Right lobe of liver (tissue), 6 donors: ENCODE data around the gene MRPL41. TPM values are rescaled to one million over a fixed set of nuclear protein-coding genes. Genes with fewer than 3 reads are reported as not detected.

Experiments used
- ATAC-seq, 4 donors: fragments of 200-7000 bp; cut with Tn5 transposase; one replicate each; pipeline ENCODE4 v1.9.1; 2020; ENCODE audit warnings: mild to moderate bottlenecking in 4 of 4, moderate library complexity in 4 of 4
- DNase-seq, 3 donors: peaks; one replicate each; pipeline ENCODE4 v3.0.0-alpha.2; 2020
- H3K27ac ChIP-seq, 3 donors: fragments of 200-600 bp; one replicate each; pipeline ENCODE4 v1.8.0; 2022
- H3K27me3 ChIP-seq, 2 donors: fragments of 200-600 bp; one replicate each; pipeline ENCODE4 v1.8.0; 2022
- H3K36me3 ChIP-seq, 4 donors: fragments of 200-600 bp; sonication (generic) in 1 of 4; one replicate each; pipeline versions ENCODE4 v1.5.1 to v1.8.0; 2017 to 2022; ENCODE audit warnings: control low read depth in 1 of 4
- H3K4me1 ChIP-seq, 4 donors: fragments of 200-600 bp; sonication (generic) in 1 of 4; one replicate each; pipeline versions ENCODE4 v1.5.1 to v1.8.0; 2017 to 2022; ENCODE audit warnings: control low read depth in 1 of 4
- H3K4me3 ChIP-seq, 3 donors: fragments of 200-600 bp; one replicate each; pipeline ENCODE4 v1.8.0; 2022
- H3K9me3 ChIP-seq, 4 donors: fragments of 200-600 bp; sonication (generic) in 1 of 4; one replicate each; pipeline versions ENCODE4 v1.5.1 to v1.8.0; 2017 to 2022; ENCODE audit warnings: control low read depth in 1 of 4
- CTCF ChIP-seq, 4 donors: fragments of 200-600 bp in 3 of 4; fragments of 450-650 bp in 1 of 4; IDR thresholded peaks; one replicate each; pipeline versions ENCODE4 v1.5.1 to v1.8.0; 2016 to 2022; ENCODE audit warnings: antibody characterized with exemption in 4 of 4, mild to moderate bottlenecking in 2 of 4
- POLR2A ChIP-seq: fragments of 450-650 bp; IDR thresholded peaks from one replicate; pipeline ENCODE4 v1.6.1; 2017; ENCODE audit warnings: antibody characterized with exemption, mild to moderate bottlenecking
- WGBS: methylation state at CpG from one replicate; pipeline ENCODE4 v1.1.6; 2018; ENCODE audit warnings: low coverage, low lambda C conversion rate; ENCODE audit not compliant: insufficient coverage; ENCODE audit errors: missing lambda C conversion rate; 5-methylcytosine and 5-hydroxymethylcytosine counted together
- intact Hi-C, 2 donors: fragments of 100-400 bp; cut with DNase I; formaldehyde crosslinking; loops; one replicate each; pipeline versions ENCODE4 v1.11.2 to v1.14.1; 2022
- total RNA-seq, 6 experiments: library from RNA; depleted of rRNA in 2 of 6; stranded (reverse); fragments of >200 nt in 2 of 6; fragmentation: NEBNext Ultra II Directional in 3 of 6; extraction: Animal tissue kit (Norgen Biotek cat#: 25700) in 3 of 6; gene quantifications; one replicate each; pipeline versions ENCODE4 v1.1.0 to v1.2.4, GENCODE V29; 2016 to 2023
- donor health status: DM: no; HTN: yes; CAD: no.
- donor health status: DM: no; HTN: no; CAD: no.
- donor health status: DM: no; HTN: no; CAD: no.
- donor health status: DM: no; HTN: yes; CAD: no.
- donor health status: DM: no; HTN: yes; CAD: no.

Gene MRPL41
- total RNA-seq, 6 experiments from 2014 or later, result 43.4 to 97.8 (median 74.0) TPM

GRCh38 chr9:137542486-137542885 lies 9.2 kb upstream of the MRPL41 start:
- TF ChIP-seq POLR2A (no peak), CTCF (IDR thresholded peaks at IDR 0.05) (no peak)
- Histone ChIP-seq H3K27ac (no peak overlapping the region), H3K4me1 (no peaks in the 10 kb centered on the region), H3K36me3 (peaks cover 0 to 17% (median 0%) of the 10 kb centered on the region in 4 donors), H3K9me3 (no peaks in the 10 kb centered on the region), H3K27me3 (no peaks in the 10 kb centered on the region), H3K4me3 (no peak overlapping the region)
- intact Hi-C loops, result no loop called here
- no peak for DNase-seq
- no peak for ATAC-seq
- 76% methylated on average over 11 of the region's 20 CpGs for WGBS

- no peak overlapping the region for H3K4me3 ChIP-seq
- TF ChIP-seq POLR2A (no peak), CTCF (IDR thresholded peaks at IDR 0.05) (no peak)
Measured at GRCh38 chr9:137543237-137543963, 8.3 kb upstream of the MRPL41 start.

GRCh38 chr9:137544176-137544760 lies 7.4 kb upstream of the MRPL41 start:
- Histone ChIP-seq H3K27ac (no peak overlapping the region), H3K36me3 (peaks cover 0 to 16% (median 0%) of the 10 kb centered on the region in 4 donors), H3K27me3 (no peaks in the 10 kb centered on the region), H3K9me3 (no peaks in the 10 kb centered on the region), H3K4me1 (peaks cover 0 to 5% (median 2%) of the 10 kb centered on the region in 4 donors), H3K4me3 (no peak overlapping the region)
- 78% methylated on average over 7 of the region's 12 CpGs for WGBS
- ATAC-seq (peak in 1 of 4 donors; percentile 8), DNase-seq (no peak)
- intact Hi-C loops, result no loop called here
- TF ChIP-seq POLR2A, result no peak
- no peak for TF ChIP-seq CTCF (IDR thresholded peaks at IDR 0.05)

More at GRCh38 chr9:137543237-137543963, 8.3 kb upstream of the MRPL41 start:
- H3K4me1 ChIP-seq, result no peaks in the 10 kb centered on the region
- no peaks in the 10 kb centered on the region for H3K27me3 ChIP-seq
- 100% methylated on average over 2 of the region's 25 CpGs for WGBS
- H3K27ac ChIP-seq, result no peak overlapping the region
- no peaks in the 10 kb centered on the region for H3K9me3 ChIP-seq
- no peak for DNase-seq
- intact Hi-C loops, result no loop called here
- H3K36me3 ChIP-seq, result peaks cover 0 to 17% (median 0%) of the 10 kb centered on the region in 4 donors
- ATAC-seq, result no peak

- H3K4me1 ChIP-seq, result peaks cover 0 to 13% (median 6%) of the 10 kb centered on the region in 4 donors
- H3K9me3 ChIP-seq, result no peaks in the 10 kb centered on the region
- H3K27me3 ChIP-seq, result no peaks in the 10 kb centered on the region
- ATAC-seq (no peak), DNase-seq (no peak)
- TF ChIP-seq POLR2A, result no peak
- no peak for TF ChIP-seq CTCF (IDR thresholded peaks at IDR 0.05)
- peaks cover 0 to 12% (median 0%) of the 10 kb centered on the region in 4 donors for H3K36me3 ChIP-seq
- H3K27ac ChIP-seq, result no peak overlapping the region
- intact Hi-C loops, result no loop called here
- WGBS, result 74% methylated on average over 7 of the region's 10 CpGs
- no peak overlapping the region for H3K4me3 ChIP-seq
Measured at GRCh38 chr9:137545123-137545522, 6.6 kb upstream of the MRPL41 start.
